GM18502 (cell line): Measurements from ENCODE around the gene FAM161B.
"Not testable (repeated sequence)": the region's sequence is repeated elsewhere in the genome, so short reads cannot be mapped to it uniquely, and the experiment has no call there.

ENCODE experiments used
- ATAC-seq: cut with Tn5 transposase; IDR thresholded peaks from one replicate; pipeline ENCODE4 v1.9.1; 2021; ENCODE audit warnings: mild to moderate bottlenecking; ENCODE audit not compliant: unreplicated experiment, poor library complexity

The FAM161B gene

DNA sequence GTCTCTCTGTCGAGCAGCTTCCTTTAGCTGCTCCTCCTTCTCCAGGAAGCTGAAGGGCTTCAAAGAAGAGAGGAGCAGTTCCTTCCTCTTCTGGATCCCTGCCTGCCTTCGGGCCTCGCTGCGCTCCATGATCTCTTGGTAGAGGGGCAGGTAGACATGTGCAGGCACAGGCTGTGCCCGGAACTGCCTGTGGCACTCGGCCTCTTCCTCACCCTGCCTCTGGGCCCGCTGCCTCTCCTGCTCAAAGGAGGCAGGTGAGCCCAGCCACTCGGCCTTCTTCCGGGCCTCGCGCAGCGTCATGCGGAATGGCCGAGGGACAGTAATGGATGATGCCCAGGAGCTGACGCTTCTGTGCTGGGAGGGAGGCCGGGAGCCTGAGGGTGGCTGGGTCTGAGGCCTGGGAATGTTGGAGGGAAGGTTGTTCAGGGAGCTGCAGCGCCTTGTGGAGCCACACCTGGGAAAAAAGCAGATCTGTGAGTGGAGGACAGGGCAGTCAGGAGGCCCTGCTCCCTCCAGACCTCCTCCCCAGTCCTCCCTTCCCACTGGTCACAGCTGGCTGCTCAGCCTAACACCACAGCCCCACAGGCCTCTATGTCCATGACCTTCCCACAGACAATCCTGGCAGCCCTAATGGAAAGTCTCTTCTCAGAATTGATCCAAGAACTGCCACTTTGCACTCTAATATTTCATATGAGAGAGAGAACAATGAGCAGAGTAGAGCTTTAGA is 5.3 kb downstream of the FAM161B start:
- ATAC-seq = no peak

DNA sequence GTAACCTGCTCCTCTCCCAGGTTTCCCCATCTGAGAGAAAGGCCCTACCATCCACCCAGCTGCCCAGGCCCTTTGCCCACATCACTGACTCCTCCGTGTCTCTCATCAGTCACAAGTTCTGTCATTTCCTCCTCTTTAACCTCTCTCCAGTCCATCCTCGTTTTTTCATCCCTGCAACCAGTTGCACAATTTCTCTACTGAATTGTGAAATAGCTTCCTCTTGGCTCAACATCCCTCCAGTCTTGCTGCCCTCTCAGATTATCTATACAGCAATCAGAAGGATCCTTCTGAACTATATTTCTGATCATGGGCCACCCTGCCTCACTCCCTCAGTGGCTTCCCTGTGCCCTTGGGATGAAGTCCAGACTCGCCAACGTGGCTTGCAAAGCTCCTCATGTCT is 6.8 kb downstream of the FAM161B start:
- ATAC-seq = no peak

DNA sequence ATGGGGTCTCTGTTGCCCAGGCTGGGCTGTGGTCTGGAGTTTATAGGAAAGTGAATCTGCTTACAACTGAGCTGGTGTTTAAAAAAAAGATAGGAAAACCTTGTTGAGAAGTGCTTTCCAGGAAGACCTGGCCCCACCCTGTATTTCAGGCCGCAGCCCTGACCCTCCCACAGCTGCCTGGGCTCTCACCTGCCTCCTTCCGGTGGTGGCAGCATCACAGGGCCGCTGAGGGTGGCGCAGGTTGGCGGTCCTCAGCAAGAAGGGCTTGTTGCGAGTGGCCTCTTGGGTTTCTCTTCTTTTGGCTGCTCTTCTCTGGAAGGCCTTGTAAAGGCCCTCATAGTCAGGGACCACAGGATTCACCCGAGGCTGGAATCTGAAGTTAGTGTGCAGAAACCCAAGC is 7.7 kb downstream of the FAM161B start:
- ATAC-seq = no peak

DNA sequence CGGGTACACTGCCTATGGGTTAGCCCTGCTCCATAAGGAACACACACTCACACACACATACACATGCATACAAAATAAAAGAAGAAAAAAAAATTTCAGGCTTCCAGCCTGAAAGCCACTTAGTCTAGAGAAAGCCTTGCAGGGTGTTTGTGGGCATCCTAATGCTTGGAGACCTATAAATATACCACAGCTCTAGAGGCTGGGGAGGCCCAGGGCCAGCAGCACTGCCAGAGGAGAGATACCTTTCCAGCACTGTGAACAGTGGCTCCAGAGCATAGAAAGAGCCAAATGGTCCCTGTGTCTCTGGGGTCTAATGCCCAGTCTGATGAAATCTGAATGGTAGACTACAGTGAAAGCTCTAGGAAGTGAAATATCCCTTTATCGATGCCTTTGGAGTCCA is 12.9 kb downstream of the FAM161B start:
- ATAC-seq = no peak

DNA sequence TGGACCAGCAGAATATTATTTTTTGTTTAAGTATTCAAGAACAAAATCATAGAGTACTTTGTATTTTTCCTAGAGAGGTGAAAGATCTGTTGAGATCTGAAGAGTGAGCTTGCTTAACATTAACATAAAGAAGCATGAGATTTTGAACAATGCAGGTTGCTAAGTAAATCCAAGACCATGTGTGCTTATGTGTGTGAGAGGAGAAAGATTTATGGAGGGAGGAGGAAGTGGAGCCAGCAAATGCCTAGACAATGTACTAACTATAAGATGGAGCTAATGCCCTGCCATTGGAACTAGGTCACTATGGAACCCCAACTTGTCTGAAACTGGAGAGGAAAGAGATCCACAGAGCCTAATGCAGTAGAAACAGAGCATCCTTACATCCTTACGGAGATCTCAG is 13.3 kb downstream of the FAM161B start:
- no peak for ATAC-seq

DNA sequence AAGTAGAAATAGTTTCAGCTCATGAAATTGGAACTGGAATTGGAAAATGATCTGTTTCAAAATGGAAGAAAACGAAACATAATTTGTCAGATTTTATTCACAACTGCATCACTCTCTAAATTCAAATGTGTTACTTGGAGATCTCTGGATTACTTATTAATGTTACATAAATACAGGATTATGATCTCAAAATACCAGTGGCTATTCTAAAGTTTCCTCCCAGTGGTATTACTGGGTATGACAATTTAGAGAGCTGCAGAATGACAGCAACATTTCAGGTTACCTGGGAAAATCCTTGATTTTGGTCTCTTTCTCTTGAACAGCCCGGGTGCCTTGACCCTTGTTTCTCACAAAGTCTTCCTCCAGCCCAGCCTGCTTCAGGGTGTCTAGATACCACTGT is 14.2 kb downstream of the FAM161B start:
- no peak for ATAC-seq

DNA sequence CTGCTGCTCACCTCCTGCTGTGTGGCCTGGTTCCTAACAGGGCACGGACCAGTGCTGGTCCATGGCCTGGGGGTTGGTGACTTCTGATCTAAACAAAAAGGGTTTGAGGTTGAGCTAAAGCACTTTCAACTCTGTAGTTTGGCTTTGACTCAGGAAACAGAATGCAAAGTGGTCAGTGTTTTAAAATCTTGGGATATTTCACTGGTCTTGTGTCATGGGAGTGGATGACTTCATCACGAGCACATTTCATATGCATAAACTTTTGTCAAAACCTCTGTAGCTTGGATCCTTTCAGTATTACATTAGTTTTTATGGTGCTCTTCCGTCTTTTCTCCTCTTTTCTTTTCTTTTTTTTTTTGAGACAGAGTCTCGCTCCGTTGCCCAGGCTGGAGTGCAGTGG is 25.6 kb downstream of the FAM161B start:
- no peak for ATAC-seq

DNA sequence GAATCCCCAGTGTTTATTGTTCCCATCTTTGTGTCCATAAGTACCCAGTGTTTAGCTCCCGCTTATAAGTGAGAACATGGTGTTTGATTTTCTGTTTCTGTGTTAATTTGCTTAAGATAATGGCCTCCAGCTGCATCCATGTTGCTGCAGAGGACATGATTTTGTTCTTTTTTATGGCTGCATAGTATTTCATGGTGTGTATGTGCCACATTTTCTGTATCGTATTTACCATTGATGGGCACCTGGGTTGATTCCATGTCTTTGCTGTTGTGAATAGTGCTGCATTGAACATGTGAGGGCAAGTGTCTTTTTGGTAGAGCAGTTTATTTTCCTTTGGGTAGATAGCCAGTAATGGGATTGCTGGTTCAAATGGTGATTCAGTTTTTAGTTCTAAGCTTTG is 30.4 kb downstream of the FAM161B start:
- not testable (repeated sequence) for ATAC-seq

DNA sequence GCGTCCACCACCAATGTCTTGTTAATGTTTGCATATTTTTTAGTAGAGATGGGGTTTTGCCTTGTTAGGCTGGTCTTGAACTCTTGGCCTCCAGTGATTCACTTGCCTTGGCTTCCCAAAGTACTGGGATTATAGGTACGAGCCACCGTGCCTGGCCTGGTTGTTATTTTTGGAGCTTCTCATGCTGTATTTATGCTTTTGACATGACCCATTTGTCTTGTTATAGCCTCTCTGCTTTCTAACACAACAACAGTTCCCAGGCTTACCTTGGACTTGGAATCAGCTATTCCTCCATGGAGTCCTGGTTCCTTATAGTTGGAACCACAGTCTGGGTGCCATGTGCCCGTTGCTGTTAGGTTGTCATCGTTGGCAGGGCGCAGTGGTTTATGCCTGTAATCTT is 33.6 kb downstream of the FAM161B start:
- ATAC-seq = no peak

DNA sequence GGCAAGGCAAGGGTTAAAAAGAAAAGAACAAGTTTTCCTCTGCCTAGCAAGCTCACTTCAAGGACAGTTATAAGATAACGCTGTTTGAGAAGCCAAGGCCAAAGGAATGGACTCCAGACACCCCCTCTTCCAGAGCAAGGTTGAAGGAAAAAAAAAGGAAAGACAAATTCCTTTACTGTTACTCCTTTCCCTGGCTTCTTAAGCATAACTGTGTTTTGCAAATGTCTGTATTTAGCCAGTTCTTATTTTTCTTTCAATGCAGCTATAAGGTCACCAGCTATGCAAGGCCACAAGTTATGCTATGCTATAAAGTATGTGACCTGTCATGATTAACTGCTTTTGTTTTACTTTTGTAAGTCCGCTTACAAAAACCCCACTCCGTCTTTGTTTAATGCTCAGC is 36.6 kb downstream of the FAM161B start:
- no peak for ATAC-seq

DNA sequence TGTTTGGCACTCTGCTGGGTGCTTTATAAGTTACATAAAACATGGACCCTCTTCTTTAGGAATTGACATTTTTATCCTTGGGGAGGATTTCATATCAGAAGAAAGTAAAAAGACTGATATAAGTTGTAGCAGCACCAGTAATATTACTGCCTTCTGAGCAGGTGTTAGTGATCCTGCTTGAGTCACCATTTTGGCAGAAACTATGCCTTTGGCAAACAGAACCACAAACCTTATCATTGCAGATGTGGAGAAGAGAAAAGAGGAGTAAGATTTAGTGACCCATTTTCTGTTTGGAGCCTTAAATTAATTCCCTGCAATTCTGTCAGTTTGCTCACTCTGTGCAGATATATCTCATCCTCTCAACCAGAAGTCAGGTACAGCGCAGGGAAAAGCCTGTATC is 40.2 kb downstream of the FAM161B start:
- no peak for ATAC-seq

DNA sequence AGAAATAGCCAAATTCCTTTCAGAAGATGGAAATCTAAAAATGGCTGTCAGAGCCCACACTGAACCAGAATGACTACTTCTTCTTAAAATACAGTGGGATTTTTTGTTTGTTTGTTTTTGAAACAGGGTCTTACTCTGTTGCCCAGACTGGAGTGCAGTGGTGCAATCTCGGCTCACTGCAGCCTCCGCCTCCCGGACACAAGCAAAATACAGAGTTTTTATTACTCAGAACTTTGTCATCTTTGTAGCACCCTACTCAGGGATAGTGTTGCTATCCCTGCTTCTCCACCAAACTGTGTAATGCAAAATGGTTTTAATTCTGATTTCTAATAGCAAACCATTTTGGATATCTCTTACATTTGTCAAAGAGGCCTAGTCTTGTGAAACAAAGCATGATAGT is 46.9 kb downstream of the FAM161B start:
- ATAC-seq = no peak

DNA sequence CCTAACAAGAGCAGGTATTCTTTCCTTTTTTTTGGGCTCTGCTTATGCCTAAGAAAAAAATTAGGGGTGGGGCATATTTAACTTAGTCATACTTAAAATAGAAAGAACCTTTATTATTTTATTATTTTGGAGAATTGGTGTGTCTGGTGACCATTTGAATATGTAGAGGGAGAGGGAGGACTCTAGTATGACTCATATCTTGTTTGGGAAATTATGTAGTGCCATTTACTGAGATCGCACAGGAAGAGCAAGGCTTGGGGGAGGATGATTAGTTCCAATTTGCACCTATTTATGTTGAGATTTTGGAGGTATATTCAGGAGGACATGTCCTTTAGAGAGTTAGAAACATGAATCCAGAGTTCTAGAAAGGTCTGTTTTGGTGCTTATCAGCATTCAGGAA is 53.4 kb downstream of the FAM161B start:
- no peak for ATAC-seq

DNA sequence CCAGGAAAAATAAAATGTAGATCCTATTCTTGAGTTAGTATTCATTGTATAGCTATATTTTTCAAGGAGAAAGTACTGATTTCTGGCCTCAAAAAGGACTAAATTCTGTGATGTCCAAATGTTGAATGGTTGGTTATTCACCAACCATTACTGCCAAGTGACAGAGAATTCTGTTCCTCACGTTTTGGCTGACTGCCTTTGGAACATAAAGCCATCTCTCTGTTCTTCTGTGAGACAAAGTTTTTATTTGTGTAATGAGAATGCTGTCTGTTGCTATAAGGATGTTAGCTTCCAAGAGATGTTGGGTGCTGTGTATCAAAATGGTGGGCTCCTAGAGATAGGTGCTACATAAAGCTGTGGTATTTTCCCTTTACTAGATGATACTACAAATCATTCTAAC is 54.0 kb downstream of the FAM161B start:
- no peak for ATAC-seq

DNA sequence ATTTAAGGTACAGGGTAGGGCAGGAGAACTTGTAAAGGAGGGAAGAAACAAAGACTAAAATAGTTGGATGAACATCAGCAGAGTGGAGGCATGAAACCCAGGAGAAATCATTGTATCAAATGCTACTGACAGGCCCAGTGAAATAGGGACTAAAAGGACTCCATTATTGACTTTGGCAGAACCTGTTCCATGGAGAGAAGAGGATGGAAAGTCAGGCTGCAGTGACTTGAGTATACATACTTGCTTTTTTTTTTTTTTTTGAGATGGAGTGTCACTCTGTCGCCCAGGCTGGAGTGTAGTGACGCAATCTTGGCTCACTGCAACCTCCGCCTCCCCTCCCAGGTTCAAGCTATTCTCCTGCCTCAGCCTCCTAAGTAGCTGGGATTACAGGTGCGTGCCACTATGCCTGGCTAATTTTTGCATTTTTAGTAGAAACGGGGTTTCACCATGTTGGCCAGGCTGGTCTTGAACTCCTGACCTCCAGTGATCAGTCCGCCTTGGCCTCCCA is 55.7 kb downstream of the FAM161B start:
- not testable (repeated sequence) for ATAC-seq

DNA sequence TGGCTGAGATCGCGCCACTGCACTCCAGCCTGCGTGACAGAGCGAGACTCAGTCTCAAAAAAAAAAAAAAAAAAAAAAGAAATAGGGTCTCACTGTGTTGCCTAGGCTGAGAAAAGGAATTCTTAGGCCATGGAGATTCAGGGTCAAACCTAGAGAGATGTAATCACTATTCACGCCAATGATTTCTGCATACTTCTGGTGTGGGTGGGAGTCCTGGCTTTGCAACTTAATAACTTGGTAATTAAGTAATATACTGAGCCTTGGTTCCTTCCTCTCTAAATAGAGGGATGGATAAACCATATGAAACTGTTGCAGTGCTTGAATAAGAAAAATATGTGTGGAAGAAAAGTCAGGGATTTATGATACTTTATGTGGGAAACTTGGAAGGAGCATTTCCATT is 60.5 kb downstream of the FAM161B start:
- no peak for ATAC-seq

DNA sequence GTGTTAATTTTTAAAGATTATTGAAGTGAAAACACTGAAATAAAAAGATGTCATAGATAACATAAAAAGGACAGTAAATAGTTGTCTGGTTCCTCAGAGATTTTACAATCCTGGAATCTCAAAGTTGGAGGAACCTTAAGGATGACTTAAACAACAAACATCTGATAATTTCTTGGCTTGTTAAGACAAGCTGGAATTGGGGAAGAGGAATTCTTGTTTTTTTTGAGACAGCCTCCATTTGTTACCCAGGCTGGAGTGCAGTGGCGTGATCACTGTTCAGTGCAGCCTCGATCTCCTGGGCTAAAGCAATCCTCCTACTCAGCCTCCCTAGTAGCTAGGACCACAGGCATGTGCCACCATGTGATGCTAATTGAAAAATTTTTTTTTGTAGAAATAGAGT is 60.9 kb downstream of the FAM161B start:
- ATAC-seq = no peak

DNA sequence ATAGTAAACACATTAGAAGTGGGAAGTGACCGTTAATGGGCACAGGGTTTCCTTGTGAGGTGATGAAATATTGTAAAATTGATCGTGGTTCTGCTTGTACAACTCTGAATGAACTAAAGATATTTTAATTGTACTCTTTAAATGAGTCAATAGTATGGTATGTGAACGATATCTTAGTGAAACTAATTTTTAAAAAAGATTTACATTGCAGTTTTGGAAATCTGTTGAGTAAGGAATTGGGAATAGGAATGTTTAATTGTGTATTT is 61.5 kb downstream of the FAM161B start:
- ATAC-seq = no peak

DNA sequence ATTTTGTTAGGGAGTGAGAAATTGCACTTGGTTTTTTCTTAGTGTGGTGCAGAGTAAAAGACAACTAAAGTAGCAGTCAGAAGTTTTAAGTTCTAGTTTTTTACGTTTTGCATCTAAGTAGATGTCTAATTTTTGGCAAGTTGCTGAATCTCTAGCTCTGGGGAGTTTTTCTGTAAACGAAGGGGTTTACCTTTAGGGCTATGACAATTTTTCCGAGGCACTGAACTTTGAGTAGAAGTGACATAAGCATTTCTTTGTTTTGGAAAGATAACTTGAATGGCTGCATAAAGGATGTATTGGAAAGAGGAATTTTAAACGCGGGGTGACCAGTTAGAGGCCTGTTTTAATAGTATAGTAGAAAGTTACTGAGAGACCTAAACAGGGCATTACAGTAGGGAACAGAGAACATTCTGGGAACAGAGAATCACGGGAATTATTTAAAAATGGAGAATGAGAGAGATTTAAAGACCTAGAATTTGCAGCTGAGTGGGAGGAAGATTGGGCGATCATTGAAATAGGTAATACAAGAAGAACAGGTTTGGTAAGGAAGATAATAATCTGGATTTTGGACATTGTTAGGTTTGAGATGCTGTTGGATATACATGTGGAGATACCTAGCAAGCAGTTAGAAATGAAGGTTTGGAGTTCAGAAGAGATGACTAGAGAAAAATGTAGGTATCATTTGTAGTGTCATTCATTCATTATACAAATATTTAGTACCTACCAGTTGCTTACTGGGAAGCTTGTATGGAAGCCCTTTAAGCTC is 62.0 kb downstream of the FAM161B start:
- no peak for ATAC-seq

DNA sequence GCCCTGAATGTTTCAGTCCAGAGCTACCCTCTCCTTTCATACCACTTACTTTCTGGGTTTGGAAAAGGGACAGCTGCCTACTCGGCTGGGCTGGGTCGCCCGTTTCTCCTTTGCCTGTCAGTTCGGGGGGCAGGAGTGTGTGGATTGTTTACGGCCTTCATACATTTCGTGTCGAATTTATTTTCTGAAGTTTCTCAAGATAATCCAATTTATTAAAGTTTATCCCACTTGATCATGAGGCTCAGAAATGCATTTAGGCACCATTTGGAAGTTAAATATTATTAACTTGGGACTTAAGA is 62.6 kb downstream of the FAM161B start:
- ATAC-seq = no peak

DNA sequence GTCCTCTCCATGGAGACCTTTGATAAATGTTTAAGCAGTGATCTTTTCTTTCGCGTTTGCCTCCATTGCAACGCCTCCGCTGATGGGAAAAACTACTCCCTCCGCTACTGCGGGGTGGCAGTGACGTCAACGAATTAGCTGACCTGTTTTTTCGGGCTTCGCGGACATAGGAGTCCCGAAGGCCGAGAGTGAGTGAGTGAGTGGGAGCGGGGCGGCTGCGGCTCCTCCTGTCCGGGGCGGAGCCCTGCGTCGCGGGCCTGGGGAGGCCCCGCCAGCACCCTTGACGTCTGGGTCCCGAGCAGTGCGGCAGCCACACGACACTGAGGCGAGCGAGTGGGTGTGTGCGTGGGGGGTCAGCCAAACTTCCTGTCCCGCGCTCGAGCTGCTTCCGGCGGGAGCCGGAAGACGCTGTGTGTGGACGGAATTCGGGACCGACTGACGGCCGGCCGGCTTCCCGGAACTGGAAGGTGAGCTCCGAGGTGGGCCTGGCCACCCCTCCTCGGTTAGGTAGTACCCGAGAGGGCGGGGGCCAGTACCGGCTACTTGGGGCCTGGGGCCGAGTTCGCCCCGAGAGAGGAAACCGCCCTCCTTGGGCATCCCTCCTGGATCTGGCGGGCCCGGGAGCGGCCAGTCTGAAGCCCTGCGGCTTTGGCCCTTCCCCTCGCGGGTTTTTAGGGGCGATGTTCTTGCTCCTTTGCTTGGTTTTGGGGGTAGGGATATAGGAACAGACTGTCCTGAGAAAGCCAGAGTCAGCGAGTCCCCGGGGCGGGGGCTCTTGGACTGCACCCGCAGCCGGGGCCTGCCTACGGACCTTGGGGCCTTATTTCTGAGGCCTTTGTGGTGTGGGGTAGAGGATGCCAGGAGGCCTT is 63.2 kb downstream of the FAM161B start, which contains the start of gene ZNF410:
ZNF410 (plus strand) TSS at position 411 of the 869 bp plus-strand sequence. CDS start 5,317 bp downstream, outside the sequence.
- ATAC-seq = peak; percentile 96
